NCI-H128 (cell line): ENCODE results near the gene IL24.

ENCODE experiments used
- DNase-seq: peaks from one replicate; lab custom pipeline; 2025; ENCODE audit not compliant: unreplicated experiment; lab: John Stamatoyannopoulos, UW

The IL24 gene

DNA sequence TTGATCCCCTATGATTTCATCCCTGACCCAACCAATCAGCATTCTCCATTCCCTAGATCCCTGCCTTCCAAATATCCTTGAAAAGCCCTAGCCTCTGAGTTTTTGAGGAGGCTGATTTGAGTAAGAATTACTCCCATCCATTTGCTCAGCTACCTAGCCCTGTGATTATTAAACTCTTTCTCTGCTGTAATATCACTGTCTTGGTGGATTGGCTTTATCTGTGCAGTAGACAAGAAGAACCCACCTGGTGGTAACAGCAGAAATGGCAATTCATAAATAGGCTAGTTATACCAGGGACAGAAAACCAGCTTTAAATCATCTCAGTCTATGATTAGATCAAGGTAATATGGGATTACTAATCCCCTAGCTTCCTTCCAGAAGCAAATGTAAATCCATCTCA is 18.8 kb upstream of the IL24 start:
- DNase-seq = no peak

DNA sequence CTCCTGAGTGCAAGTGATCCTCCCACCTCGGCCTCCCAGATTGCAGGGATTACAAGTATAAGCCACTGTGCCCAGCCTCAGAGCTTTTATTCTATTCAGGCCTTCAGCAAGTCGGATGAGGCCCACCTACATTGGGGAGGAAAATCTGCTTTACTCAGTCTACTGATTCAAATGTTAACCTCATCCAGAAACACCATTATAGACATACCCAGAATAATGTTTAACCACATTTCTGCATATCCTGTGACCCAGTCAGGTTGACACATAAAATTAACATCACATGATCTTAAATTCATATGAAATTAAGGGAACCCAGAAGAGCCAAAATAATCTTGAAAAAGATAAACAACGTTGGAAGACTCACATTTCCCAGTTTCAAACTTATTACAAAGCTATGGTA is 16.9 kb upstream of the IL24 start:
- DNase-seq = no peak

DNA sequence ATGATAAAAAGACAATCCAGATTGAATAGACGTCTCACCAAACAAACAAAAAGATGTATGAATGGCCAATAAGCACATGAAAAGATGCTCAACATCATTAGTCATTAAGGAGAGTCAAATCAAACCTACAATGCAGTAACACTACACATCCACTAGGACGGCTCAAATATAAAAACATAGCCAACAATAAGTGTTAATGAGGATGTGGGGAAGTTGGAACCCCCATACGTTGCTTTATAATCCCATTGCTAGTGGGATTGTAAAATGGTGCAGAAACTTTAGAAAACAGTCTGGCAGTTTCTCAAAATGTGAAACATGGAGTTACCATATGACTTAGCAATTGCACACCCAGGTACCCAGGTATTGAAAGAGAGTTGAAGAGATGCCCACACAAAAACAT is 14.7 kb upstream of the IL24 start:
- DNase-seq = no peak

DNA sequence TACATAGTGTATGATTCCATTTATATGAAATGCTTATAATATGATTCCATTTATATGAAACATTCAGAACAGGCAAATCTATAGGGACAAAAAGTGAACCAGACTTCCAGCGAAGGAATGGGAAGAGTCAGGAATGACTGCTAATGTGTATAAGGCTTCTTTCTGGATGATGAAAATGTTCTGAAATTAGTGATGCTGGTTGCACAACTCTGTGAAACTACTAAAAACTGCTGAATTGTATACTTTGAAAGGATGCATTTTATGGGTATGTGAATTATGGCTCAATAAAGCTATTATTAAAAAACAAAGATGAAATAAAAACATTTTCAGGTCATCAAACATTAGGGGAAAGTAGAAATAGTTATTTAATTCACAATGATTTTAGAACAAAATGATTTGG is 14.1 kb upstream of the IL24 start:
- no peak for DNase-seq

DNA sequence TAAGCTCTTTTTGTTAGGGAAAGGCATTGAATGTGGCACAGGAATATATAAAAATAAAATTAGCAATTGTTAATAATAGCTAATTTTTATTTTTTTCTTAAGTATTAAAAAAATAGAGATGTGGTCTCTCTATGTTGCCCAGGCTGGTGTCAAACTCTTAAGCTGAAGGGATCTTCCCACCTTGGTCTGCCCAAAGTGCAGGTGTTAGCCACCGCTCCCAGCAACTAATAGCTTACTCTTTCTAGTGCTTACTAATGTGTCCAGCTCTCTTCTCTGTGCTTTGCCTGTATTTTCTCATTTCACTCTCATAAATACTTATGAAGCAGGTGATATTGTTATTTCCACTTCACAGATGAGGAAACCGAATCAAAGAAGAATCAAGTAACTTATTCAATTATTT is 13.4 kb upstream of the IL24 start:
- DNase-seq = no peak

DNA sequence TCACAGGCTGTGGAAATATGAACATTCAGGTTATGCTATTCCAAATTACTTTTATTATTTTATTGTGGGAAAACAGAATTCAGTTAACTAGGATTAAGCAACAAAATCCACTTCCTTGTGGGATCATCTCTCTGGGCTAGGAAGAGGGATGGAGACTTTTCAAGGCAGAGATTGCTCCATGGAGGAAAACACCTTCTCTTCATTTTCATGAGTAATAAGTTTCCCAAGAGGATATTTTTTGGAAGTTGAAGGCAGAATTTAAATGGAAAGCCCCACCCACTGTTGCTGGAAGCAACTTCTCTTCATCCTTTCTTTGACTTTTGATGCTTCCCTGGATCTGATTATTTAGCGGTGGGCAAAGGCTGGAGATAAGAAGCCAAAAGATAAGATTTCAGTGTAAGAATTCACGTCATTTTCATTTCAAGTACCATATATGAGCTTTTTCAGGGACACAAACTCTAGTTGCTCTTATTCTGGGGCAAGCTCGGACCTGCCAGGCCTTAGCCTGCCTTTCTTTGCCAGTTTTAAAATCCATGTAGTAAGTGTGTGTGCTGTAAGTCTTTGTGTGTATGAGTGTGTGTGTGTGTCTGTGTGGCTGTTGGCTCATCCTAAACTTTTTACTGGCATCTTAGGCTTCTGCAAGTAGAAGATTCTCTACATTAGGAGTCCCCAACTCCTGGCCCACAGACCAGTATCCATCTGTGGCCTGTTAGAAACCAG is 11.7 kb upstream of the IL24 start:
- DNase-seq = no peak

DNA sequence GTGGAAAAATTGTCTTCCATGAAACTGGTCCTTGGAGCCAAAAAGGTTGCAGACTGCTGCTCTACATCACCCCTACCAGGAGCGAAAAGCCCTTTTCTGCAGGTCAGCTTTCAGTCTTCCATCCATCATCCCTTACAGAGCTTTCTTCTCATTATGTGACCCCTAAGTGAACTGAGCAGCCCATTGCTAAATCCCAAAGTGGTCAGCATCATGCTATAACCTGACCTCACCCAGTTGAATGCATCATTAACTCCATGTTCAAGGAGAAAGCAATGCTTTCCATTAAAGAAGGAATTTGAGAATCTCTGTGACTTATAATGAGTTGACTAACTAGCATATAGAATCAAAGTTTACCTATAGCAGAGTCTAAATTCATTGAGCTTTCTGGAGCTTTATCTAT is 10.4 kb upstream of the IL24 start:
- DNase-seq = no peak

DNA sequence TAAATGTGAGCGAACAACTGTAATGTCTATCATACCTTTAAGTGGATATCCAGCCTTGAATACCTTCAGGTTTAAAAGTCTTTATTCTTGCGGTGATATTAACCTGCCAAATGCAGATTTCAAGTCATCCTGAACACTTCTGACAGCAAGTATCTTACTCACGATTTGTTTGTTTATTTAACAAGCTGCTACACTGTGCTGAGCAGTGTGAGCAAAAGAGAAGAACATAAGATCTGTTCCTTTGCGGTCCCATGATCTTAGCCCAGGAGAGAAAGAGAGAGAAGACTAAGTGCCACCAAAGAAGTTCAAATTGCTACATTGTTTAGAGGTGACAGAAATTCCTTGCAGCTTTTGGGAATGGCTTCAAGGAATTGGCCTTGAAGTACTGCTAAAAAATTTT is 9.5 kb upstream of the IL24 start:
- DNase-seq = no peak

DNA sequence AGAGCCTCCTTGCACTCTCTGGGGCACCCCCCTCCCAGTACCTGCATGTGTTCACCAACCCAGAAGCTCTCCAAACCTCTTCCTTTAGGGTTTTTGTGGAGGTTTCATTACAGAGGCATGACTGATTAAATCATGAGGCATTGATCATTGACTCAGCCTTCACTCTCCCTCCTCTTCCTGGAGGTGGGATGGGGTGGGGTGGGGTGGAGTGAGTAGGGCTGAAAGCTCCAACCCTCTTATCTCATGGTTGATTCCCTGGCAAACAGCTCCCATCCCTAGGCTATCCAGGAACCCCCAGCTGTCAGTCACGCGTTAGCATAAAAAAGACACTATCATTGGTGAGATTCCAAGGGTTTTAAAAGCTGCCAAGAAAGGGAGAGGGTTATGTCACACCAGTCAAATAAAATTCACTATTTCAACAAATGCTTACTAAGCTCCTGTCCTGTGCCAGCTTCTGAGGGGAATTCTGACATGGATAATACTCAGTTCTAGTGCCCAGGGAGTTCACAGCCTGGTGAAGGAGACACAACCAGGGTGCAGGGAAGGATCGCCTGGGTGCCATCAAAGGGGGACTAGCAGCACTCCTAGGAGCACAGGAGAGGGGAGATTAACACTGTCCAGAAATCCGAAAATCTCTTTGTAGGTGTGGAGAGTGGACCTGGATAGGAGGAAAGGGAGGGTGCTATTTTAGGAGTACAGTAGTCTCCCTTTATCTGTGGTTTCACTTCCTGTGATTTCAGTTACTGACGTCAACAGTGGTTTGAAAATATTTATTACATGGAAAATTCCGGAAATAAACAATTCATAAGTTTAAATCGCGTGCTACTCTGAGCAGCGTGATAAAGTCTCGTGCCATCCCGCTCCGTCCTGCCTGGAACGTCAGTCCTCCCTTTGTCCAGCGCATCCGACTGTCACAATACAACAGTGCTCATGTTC is 6.8 kb upstream of the IL24 start:
- no peak for DNase-seq

DNA sequence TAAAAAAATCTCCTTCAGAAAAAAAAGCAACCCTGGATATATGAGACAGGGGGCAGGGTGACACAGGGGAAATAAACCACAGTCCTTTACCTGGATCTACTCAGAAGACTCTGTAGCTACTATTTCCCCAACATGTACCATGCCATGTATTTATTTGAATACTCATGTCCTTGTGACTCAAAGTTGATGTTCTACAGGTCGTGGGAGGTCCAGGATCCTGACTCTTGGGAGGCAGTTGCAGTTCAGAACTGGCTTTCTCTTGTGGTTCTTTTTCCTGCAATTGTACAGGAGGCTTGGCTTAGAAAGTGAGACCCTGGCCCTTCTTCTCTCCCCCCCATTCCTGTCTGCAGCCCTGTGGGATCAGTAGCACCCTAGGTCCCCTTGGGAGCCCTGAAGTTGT is 5.8 kb upstream of the IL24 start:
- DNase-seq = no peak

DNA sequence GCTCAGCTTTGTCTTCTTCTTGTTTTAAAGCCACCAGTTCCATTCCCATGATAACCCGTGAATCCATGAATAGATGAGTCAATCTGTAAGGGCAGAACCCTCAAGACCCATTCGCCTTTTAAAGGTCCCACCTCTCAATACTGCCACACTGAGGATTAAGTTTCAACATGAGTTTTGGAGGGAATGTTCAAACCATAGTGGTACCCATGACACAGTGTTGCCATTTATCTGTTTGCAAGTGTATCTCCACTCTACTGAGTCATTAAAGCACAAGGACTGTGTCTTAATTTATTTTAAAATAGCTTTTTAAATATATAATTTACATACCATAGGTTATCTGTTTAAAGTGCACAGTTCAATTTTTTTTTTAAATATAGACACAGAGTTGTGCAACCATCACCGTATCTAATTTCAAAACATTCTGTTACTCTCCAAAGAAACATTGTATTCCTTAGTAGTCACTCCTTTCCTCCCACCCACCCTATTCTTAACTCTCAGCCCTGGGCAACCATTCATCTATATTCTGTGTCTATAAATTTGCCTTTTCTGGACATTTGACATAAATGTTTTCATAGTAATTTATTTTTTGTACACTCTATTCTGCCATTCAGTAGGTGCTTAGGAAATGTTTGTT is 4.8 kb upstream of the IL24 start:
- DNase-seq = no peak

DNA sequence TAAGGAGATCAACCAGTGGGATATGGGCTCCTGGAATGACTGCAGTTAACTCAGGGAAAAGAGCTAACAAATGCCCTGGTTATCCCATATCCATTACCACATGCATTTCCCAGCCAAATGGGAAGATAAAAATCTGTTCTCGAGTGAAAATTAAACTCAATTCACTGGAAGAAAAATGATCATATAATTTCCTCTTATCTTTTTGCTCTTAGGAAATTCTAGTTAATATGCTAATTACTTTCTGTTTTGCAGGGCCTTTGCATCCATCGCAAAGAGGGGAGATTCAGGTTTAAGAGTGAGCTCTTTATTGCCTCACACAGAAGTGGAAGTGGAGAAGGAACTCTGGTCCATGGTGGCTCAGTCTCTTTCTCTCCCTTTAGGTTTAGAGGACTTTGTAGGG is 3.9 kb upstream of the IL24 start:
- no peak for DNase-seq

DNA sequence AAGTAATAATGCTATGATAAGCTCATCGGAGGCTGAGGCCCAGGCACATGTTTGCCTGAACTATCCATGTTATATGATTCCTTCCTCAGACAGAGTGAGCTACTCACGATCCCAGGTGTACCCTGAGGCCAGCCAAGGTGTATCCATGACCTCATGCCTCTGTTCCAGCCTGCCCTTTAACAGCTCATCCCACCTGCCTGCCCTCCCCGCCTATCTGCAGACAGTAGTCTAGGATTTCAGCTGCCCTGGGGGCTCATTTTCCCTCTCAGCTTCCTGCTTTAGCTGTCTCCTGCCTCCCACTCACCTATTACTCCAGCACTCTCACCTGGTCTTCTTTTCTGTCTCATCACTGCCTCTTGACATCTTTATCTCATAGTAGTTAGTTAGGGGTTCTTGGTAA is 1.9 kb upstream of the IL24 start:
- DNase-seq = no peak

DNA sequence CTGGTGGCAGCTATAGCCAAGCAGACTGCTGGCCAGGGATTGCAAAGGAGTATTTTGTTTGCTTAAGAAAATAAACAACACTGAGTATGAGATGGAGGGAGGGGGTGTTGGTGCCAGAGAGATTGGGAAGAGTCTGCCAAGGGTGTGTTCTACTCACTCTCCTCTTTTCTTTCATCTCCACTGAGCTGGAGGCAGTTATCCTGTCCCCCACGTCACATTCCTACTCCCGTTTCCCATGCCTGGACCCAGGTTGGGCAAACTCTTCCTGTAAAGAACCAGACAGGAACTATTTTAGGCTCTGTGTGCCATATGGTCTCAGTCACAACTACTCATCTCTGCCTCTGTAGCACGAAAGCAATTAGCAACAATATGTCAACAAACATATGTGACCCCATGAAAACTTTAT is 1.4 kb upstream of the IL24 start:
- no peak for DNase-seq

DNA sequence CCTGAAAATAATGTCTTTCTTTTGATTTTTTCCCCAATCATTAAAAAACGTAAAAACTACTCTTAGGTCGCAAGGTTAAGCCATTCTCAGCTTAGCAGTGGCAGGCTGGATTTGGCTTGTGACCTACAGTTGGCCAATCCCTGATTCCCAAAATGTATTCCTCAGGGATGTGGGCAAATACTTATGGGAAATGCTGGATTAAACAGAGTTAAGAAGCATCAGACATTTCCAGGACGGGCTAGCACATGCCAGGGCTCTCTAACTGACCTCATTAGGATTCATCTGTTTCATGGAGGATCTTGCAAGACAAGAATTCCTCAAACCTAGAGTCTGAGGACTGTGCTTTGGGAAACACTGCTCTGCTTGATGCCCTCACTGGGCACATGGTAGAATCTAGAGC is 982 bp upstream of the IL24 start:
- no peak for DNase-seq

DNA sequence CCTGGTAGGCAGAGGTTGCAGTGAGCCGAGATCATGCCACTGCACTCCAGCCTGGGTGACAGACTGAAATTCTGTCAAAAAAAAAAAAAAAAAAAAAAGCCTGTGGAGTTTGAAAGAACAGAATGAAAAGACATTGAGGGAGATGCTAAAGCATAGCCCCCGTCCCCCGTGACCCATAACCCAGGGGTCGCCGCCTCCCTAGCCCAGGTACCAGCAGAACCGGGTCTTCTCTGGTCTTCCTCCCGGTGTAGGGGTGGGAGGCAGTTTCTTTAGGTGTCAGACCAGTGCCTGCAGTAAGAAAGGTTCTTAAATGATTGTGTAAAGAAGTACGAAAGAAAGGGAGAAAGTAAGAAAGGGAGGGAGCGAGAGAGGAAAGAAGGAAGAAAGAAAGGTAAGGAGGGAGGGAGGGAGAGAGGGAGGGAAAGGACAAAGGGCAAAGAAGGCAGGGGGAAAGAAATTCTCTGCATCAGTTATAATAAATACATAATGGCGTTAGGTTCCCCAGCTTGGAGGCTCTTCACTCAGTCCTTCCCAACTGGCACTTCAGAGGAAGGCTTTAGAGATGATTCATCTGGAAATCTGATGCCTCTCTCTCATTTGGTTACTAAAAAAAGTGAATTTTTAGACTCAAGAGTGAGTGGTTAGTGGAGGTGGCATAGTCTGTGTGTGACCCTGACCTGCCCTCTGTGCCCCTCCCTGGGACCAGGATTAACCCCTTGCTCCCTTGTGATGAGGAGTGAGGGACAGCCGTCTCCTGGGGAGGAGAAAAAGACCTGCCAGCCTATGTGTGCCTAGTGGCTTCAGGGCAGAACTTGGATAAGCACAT is 1.1 kb downstream of the IL24 start:
- no peak for DNase-seq

DNA sequence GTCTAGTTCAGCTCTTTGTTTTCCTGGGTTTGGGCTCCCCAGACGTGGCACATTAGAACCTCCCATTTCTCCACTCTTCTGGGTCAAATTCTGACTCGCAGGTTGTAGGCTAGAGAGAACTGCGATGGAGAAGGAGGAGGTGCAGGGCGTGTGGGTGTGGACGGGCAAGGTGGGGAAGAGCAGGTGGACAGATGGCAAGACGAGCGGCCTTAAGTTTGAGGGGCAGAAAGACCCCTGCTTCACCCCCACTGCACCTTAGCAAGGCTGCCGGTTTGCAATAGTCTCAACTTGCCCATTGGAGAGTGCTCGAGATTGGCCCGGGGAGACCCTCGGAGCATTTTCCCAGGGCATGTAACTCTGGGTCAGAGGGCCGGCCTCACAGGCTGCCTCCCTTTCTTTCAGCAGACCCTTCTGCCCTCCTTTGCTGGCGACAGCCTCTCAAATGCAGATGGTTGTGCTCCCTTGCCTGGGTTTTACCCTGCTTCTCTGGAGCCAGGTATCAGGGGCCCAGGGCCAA is 1.7 kb downstream of the IL24 start:
- no peak for DNase-seq

DNA sequence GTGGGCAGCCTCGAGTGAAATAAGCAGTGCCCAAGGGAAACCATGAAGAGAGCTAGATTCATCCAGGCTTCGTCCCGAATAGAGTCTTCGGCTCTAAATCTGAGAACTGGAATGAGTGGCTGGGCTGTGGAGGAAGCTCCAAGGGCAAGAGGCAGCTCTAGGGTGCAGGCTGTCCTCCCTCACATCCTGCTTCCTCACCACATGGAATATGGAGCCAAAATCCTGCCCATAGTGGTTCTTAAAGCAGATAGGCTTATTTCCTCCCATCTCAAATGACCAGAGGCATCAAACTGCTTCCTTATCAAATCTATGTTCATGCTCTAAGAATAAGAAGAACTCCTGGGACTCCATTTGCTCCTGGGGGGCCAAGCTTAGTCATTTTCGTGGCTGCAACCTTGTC is 2.5 kb downstream of the IL24 start:
- DNase-seq = no peak

DNA sequence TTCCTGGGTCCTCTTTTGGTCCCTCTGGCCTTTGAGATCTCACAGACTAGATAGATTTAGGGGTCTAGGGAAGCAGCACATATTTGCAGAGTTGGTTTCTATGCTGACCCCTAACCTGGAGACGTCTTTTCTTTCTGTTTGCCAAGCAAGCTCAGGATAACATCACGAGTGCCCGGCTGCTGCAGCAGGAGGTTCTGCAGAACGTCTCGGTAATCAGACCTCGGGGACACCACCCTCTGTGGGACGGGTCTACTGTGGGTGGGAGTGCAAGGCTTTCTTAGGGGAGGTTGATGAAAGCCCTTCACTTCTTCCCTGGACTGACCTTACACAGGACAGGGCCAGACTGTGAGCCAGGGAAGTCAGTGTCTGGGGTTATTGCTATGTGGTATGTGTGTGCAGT is 2.9 kb downstream of the IL24 start:
- DNase-seq = no peak

DNA sequence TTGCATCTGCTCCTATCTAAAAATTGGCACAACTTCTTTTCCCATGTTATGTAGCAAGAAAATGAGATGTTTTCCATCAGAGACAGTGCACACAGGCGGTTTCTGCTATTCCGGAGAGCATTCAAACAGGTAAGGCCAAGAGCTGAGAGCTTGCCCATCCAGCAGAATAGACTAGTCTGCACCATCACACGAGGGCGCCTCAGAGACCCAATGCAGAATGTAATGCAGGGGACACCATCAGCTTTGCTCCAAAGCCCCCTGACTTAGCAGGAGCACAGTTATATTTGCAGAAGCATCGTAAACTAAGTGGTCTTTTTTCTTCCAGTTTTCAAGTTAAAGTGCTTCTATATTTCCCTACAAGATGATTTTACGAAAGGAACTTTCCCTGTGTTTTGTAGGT is 4.7 kb downstream of the IL24 start:
- no peak for DNase-seq

DNA sequence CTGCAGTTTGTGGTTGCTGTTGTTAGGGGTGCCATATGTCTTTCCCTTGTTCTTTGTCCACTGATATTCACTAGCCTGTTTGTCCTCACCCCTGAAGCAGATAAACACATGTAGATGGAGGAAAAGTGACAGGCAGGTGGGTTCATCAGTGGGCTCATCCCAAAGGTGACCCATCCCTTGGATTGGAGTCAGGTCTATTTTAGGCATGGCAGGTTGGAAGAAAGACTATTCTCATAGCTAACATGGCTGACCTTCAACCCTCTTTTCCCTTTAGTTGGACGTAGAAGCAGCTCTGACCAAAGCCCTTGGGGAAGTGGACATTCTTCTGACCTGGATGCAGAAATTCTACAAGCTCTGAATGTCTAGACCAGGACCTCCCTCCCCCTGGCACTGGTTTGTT is 5.5 kb downstream of the IL24 start:
- no peak for DNase-seq
